Heart right ventricle (tissue), 16 donors: ENCODE results near the gene TTC8. TPM values are rescaled to one million over a fixed set of nuclear protein-coding genes. Genes with fewer than 3 reads are reported as not detected.

ENCODE experiments used
- ATAC-seq, 8 donors: fragments of 200-7000 bp; cut with Tn5 transposase; one replicate each; pipeline ENCODE4 v1.9.1; 2020; ENCODE audit warnings: mild to moderate bottlenecking in 8 of 8, moderate library complexity in 8 of 8, moderate number of reproducible peaks in 1 of 8
- DNase-seq, 2 donors: peaks; one replicate each; pipeline ENCODE4 v3.0.0-alpha.2; 2020
- H3K27ac ChIP-seq, 10 donors: fragments of 200-600 bp; sonication (generic) in 2 of 10; one replicate each; pipeline versions ENCODE4 v1.5.0 to v1.8.0; 2020 to 2022; ENCODE audit warnings: mild to moderate bottlenecking in 3 of 10
- H3K27me3 ChIP-seq, 7 donors: fragments of 200-600 bp; one replicate each; pipeline ENCODE4 v1.8.0; 2021 to 2022; ENCODE audit warnings: mild to moderate bottlenecking in 2 of 7
- H3K36me3 ChIP-seq, 9 donors: fragments of 200-600 bp; sonication (generic) in 1 of 9; one replicate each; pipeline versions ENCODE4 v1.5.0 to v1.8.0; 2020 to 2022; ENCODE audit warnings: mild to moderate bottlenecking in 2 of 9
- H3K4me1 ChIP-seq, 9 donors: fragments of 200-600 bp; sonication (generic) in 1 of 9; one replicate each; pipeline versions ENCODE4 v1.5.0 to v1.8.0; 2020 to 2022; ENCODE audit warnings: mild to moderate bottlenecking in 4 of 9
- H3K4me3 ChIP-seq, 10 donors: fragments of 200-600 bp; sonication (generic) in 2 of 10; one replicate each; pipeline versions ENCODE4 v1.5.0 to v1.8.0; 2020 to 2022; ENCODE audit warnings: mild to moderate bottlenecking in 7 of 10, moderate library complexity in 2 of 10
- H3K9me3 ChIP-seq, 11 donors: fragments of 200-600 bp in 10 of 11; sonication (generic) in 2 of 11; one replicate each; pipeline versions ENCODE4 v1.5.0 to v1.8.0; 2013 to 2022; ENCODE audit warnings: mild to moderate bottlenecking in 2 of 11, control low read depth in 1 of 11, moderate library complexity in 1 of 11
- CTCF ChIP-seq, 9 donors: fragments of 200-600 bp; sonication (generic) in 2 of 9; IDR thresholded peaks; one replicate each; pipeline versions ENCODE4 v1.5.0 to v1.8.0; 2021 to 2022; ENCODE audit warnings: antibody characterized with exemption in 9 of 9, mild to moderate bottlenecking in 5 of 9, moderate library complexity in 1 of 9
- WGBS, 2 donors: extraction: QIAGEN DNeasy Blood & Tissue Kit; methylation state at CpG; one replicate each; pipeline ENCODE4 v1.1.7; 2013; ENCODE audit warnings: inconsistent platforms in 1 of 2; 5-methylcytosine and 5-hydroxymethylcytosine counted together
- intact Hi-C, 10 donors: fragments of 100-400 bp; cut with DNase I; formaldehyde crosslinking; loops; one replicate each; pipeline versions ENCODE4 v1.11.1 to v1.14.2; 2022
- polyA plus RNA-seq, 2 donors: library from polyadenylated mRNA; stranded (reverse); fragments of 200-250 nt; gene quantifications; one replicate each; pipeline ENCODE4 v1.2.3, GENCODE V29; 2013
- total RNA-seq, 10 donors: library from RNA; stranded (reverse); fragmentation: NEBNext Ultra II Directional in 3 of 10; extraction: Animal tissue kit (Norgen Biotek cat#: 25700) in 3 of 10; gene quantifications; one replicate each; pipeline versions ENCODE4 v1.2.1 to v1.2.4, GENCODE V29; 2021 to 2023
- donor health status: Arrhythmogenic right ventricular cardiomyopathy.
- donor health status: ischemic (EF 13 %, LVEDD 7.1; RV severe dilation, severe dysfunction).
- donor health status: healthy with polysubstance abuse.
- donor health status: DM: no; HTN: yes; CAD: no.
- donor health status: DM: no; HTN: no; CAD: no.
- donor health status: ischemic (EF 25% LVEDD 6.9; RV normal size, moderate dysfunction).
- donor health status: ischemic (EF 25% LVEDD 5.7; RV mildly dilated, moderate dysfunction).
- donor health status: healthy.
- donor health status: DM: yes; HTN: yes; CAD: no.
- donor health status: Ischemic cardiomyopathy.
- donor health status: ischemic (EF 35%, LVEDD 5.7; RV mildly dilated, moderate dysfunction).
- donor health status: nonischemic (EF 11% LVEDD 7.7; RV severe dilation, severe dysfunction).
- donor health status: DM: yes; HTN: yes; CAD: no.
- donor health status: PGD.
- donor health status: ischemic (EF 29% LVEDD 5.4; RV normal size, mild dysfunction).
- donor health status: nonischemic (EF 23%, LVEDD 6.1; RV moderate dilation, normal function).

TTC8 gene
- total and polyA plus RNA-seq, 12 donors, result 3.8 to 16.0 (median 11.9) TPM

- H3K4me1 ChIP-seq, result peaks cover 0 to 17% (median 12%) of the 10 kb centered on the region in 9 donors
- H3K27me3 ChIP-seq, result peaks cover 0 to 40% (median 5%) of the 10 kb centered on the region in 7 donors
- ATAC-seq (no peak), DNase-seq (no peak)
- WGBS, 2 donors, result 82 to 85% methylated on average over 5 of the region's 5 CpGs
- no peak for TF ChIP-seq CTCF (IDR thresholded peaks at IDR 0.05)
- intact Hi-C loops, result no loop called here
- H3K36me3 ChIP-seq, result no peaks in the 10 kb centered on the region
- no peak overlapping the region for H3K4me3 ChIP-seq
- H3K27ac ChIP-seq, result no peak overlapping the region
- no peaks in the 10 kb centered on the region for H3K9me3 ChIP-seq
Measured at GRCh38 chr14:88790501-88791251, 33.8 kb upstream of the TTC8 start.

GRCh38 chr14:88791252-88791621 lies 33.2 kb upstream of the TTC8 start:
- 52 to 61% methylated on average over 3 of the region's 3 CpGs for WGBS, 2 donors
- Histone ChIP-seq H3K9me3 (no peaks in the 10 kb centered on the region), H3K36me3 (no peaks in the 10 kb centered on the region), H3K27me3 (peaks cover 0 to 40% (median 3%) of the 10 kb centered on the region in 7 donors), H3K27ac (no peak overlapping the region), H3K4me1 (peaks cover 0 to 17% (median 12%) of the 10 kb centered on the region in 9 donors), H3K4me3 (no peak overlapping the region)
- no peak for ATAC-seq
- TF ChIP-seq CTCF (IDR thresholded peaks at IDR 0.05), result no peak
- DNase-seq, result no peak
- intact Hi-C loops, result no loop called here

- peaks cover 0 to 40% (median 3%) of the 10 kb centered on the region in 7 donors for H3K27me3 ChIP-seq
- H3K9me3 ChIP-seq, result no peaks in the 10 kb centered on the region
- WGBS, 2 donors, result 4% methylated on average over 52 of the region's 52 CpGs
- DNase-seq, result peak in 1 of 2 donors; percentile 11
- H3K4me1 ChIP-seq, result peaks cover 0 to 17% (median 12%) of the 10 kb centered on the region in 9 donors
- ATAC-seq, result peak in 5 of 8 donors; percentile 4 to 35 (median 9)
- no peaks in the 10 kb centered on the region for H3K36me3 ChIP-seq
- H3K4me3 ChIP-seq, result peak overlapping the region; percentile 54 to 78 (median 66)
- intact Hi-C loops, result no loop called here
- TF ChIP-seq CTCF (IDR thresholded peaks at IDR 0.05), result no peak
- peak overlapping the region in 1 of 10 donors; percentile 43 for H3K27ac ChIP-seq
Measured at GRCh38 chr14:88791629-88792472, 32.6 kb upstream of the TTC8 start.

GRCh38 chr14:88792473-88793258 lies 31.8 kb upstream of the TTC8 start, which contains the start of gene EML5:
EML5 (minus strand) TSS chr14:88792953; CDS start chr14:88792503, 450 bp downstream.
- H3K4me3 ChIP-seq, result peak within 1 kb of the TSS; percentile 54 to 78 (median 66)
- peaks cover 0 to 40% (median 3%) of the 10 kb centered on the region in 7 donors for H3K27me3 ChIP-seq
- no peaks in the 10 kb centered on the region for H3K9me3 ChIP-seq
- ATAC-seq (peak; percentile 96 to 99 (median 98)), DNase-seq (peak; percentile 68 to 81)
- peaks cover 0 to 17% (median 12%) of the 10 kb centered on the region in 9 donors for H3K4me1 ChIP-seq
- no peaks in the 10 kb centered on the region for H3K36me3 ChIP-seq
- 0% methylated on average over 99 to 111 of the region's 111 CpGs for WGBS, 2 donors
- peak within 1 kb of the TSS in 3 of 10 donors; percentile 9 to 43 (median 42) for H3K27ac ChIP-seq
- peak in 5 of 9 donors; percentile 21 to 51 (median 40) for TF ChIP-seq CTCF (IDR thresholded peaks at IDR 0.05)
- intact Hi-C loops, result no loop called here
